GM19468 (cell line): ENCODE results near the gene NUTM2F.
"Not testable (repeated sequence)": the region's sequence is repeated elsewhere in the genome, so short reads cannot be mapped to it uniquely, and the experiment has no call there.

Experiments
- ATAC-seq: cut with Tn5 transposase; IDR thresholded peaks from one replicate; pipeline ENCODE4 v1.9.1; 2021; ENCODE audit warnings: mild to moderate bottlenecking, moderate library complexity, moderate number of reproducible peaks; ENCODE audit not compliant: unreplicated experiment; ENCODE audit errors: extremely low read depth

Gene NUTM2F

DNA sequence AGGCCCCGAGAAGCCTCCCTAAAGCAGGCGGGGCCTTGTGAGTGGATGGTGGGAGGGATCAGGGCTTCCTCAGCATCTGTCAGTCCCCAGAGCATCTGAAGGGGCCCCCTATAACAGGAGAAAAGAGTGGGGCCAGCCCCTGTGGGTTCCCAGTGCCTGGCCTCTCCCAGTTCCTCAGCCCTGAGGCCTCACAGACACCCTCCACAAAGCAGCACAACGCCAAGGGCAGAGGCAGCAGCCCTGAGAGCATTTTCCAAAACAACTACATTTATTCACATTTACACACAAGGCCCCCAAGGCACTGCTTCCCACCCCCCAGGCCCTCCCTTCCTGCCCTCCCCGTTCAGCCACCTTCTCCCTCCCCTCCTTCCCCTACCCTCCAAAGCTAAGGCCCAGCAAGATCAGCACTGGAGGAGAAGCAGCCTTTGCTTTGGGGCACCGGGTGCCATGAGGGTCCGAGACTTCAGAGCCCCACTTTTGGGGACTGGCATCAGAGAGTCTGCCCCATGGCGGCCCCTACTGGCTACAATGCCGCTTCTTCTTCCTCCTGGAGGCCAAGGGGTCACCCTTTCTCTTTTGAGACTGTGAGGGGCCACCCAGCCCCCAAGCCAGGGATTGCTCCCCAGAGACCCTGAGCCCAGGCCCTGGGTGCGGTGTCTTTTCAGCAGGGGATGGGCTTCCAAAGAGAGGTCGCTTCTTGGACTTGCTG lies 10.3 kb downstream of the NUTM2F start:
- ATAC-seq = not testable (repeated sequence)

DNA sequence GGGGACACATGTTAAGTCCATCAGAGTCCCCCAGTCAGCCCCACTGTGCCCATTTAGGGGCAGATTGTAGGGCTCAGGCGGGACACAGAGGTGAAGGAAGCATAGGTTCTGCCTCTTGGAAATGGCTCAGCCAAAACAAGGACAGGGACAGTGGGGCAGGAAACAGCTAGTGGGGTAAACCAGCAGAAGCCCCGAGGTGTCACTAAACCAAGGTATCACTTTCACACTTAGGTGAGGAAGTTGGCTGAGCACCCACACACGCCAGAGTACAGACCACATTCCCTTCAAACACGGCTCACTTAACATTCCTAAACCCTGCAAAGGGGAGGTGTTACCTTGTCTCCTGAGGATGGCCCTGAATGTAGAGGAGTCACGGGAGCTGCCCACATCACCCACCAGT lies 12.2 kb downstream of the NUTM2F start:
- ATAC-seq = not testable (repeated sequence)

DNA sequence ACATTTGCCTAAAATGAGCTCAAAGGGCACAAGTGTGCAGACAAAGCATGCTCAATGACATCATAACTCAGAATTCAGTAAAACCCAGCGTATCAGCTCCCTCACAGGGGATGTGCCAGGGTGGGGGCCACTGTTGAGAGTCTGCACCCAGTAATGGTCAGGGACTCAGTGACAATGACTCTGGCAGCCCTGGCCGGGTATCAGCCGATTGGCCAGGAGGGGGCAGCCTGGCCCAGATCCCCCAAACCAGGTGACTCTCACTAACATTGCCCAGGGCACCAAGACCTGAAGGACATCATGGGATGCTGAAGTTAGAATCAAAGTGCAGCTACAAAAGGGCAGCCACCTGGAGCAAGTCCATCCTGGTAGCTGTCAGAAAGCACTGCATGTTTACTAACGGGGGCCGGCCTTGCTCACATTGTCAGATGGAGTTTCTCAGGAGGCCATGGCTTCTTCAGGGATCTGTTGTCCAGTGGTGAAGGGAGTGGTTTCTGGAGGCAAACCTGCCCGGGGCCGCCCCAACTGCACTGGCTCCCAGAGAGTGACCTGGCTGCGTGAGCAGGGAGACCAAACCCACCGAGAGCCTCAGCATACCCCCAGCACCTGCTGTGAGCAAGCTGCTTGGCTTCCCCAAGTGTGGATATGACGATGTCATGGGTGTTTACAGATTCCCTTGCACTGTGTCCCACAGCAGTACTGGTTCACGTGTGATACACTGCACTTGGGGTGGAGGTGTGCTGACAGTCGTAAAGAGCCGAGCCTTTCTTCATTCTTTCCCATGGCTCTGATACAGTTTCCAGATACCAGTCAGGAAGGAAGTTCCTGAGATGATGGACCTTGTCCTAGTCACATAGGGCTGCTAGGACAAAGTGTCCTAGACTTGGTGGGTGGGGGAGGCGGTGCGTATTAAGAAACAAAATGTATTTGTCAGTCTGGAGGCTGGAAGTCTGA lies 13.1 kb downstream of the NUTM2F start:
- not testable (repeated sequence) for ATAC-seq

DNA sequence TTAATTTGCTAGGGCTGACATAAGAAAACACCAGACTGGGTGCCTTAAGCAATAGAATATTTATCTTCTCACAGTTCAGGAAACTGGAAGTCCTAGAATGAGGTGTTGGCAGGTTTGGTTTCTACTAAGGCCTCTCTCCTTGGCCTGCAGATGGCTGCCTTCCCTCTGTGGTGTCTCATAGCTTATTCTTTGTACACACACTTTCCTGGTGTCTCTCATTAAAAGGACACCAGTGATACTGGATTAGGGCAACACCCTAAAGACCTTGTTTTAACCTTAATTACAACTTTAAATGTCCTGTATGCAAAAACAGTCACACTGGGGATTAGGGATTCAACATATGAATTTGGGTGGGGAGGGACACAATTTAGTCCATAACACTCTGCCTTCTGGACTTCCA lies 25.1 kb downstream of the NUTM2F start:
- ATAC-seq = no peak

DNA sequence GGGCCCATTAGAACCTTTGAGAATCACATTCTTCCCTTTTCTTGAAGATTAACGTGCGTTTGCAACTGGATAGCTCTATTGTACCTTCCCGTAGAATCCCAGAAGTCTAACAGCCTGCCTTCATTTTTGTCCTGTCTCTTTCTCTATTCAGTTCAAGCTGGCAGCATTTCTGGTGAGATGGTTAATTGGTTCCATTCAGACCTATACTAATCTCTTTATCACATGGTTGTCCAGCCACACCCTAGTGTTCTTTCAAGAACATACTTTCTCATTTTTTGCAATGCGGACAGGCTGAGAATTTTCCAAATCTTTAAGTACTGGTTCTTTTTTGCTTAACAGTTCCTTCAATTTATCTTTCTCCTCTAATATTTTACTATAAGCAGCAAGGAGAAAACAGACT lies 26.0 kb downstream of the NUTM2F start:
- ATAC-seq = no peak

DNA sequence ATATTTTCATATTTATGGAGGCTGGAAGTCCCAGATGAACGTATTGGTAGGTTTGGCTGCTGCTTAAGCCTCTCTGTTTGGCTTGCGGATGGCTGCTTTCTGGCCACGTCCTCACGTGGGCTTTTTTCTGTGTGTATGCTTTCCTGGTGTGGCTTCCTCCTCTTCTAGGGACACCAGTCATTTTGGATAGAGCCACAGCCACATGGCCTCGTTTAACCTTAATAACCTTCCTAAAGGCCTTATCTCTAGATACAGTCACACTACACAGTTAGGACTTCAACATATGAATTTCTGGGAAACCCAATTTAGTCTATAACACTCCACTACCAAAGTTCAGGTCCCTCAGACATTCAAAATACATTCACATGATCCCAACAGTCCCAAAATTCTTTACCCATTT lies 26.9 kb downstream of the NUTM2F start:
- ATAC-seq = no peak

DNA sequence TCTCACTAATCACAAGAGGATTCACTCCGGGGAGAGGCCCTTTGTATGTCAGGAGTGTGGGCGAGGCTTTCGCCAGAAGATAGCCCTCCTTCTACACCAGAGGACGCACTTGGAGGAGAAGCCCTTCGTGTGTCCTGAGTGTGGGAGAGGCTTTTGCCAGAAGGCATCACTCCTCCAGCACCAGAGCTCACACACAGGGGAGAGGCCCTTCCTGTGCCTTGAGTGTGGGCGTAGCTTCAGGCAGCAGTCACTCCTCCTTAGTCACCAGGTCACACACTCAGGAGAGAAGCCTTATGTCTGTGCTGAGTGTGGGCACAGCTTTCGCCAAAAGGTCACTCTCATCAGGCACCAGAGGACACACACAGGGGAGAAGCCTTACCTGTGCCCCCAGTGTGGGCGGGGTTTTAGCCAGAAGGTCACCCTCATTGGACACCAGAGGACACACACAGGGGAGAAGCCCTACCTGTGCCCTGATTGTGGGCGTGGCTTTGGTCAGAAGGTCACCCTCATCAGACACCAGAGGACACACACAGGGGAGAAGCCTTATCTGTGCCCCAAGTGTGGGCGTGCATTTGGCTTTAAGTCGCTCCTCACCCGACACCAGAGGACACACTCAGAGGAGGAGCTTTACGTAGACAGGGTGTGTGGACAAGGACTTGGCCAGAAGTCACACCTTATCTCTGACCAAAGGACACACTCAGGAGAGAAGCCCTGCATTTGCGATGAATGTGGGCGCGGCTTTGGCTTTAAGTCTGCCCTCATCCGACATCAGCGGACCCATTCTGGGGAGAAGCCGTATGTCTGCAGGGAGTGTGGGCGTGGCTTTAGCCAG lies 27.8 kb downstream of the NUTM2F start:
- ATAC-seq = no peak

DNA sequence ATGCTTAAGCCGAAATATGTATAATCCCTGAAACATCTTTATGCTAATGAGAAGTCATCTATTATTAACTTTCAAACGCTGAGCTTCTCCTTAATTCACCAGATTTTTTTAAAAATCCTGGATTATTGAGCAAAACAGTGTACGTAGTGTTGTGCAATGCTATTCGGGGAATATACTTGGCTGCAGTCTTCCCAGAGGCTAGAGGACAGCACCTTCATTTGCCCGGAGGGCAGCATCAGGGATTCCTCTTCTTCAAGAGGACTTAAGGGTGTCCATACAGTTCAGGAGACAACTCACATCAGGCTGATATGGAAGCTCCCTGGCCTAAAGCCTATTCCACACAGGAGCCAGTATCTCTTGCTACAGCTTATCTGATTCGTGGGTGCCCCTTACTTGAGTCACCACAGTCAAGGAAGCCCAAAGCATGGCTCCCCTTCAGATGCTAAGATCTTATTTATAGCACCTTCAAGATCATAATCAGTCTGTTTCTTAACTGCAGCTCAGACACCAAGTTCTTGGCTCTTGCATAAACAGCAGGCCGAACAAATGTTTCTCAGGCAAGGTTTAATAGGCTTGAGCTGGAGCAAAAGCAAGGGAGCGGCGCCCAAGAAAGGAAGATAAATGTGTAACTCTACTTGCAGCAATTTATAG lies 29.4 kb downstream of the NUTM2F start:
- no peak for ATAC-seq

DNA sequence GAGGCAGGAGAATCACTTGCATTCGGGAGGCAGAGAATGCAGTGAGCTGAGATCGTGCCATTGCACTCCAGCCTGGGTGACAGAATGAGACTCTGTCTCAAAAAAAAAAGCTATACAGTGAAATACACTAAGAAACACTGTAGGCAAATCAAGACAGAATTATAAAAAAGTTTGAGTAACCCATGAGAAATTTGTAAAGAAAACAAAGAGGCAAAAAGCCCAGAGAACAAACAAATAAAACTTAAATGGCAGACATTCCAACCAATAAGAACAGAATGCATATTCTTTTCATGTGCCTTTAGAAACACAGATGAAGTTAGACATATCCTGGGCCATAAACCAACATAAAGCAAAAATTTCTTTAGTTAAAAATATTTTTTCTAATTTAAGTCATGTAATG lies 38.8 kb downstream of the NUTM2F start:
- no peak for ATAC-seq

DNA sequence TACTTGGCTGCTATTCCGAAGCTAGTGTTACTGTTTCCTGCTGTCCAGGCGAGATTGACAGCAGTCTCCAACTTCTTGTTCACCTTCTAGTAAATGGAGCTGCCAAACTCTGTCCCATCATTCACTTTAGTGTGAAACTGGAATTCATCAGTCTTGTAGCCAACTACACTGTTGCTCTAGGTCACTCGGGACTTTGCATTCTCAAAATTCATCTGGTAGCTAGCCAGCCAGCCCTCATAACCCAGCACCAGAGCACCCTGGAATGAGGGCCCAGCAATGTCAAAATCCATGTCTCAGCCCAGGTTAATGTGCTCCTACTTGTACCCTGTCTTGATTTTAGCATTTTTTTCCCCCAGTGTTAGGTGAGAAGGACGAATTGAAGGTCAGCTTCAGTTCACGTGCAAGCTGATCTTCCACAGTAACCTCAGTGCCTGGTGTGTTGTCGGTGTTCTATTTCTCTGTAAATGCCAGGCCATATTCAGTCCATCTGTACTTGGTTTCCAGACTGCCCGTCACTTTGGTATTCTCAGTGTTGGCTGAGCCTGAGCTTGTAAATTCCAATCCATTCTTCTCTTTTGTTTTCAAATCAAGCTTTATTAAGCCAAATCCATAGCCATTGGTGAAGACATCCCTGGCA lies 40.4 kb downstream of the NUTM2F start:
- ATAC-seq = no peak

DNA sequence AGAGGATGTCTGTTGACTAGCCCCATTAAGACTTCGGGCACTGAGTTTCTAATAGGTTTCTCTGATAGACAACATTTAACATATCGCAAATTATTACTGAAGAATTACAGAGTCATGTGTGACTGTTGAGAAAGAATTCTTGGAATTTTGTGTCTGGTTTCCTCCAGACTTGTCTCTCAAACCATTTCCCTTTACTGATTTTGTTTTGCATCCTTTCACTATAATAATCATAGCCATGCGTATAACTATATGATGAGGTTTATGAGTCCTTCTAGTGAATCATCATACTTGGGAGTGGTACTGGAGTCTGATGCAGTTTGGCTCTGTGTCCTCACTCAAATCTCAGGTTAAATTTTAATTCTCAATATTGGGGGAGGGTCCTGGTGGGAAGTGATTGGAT lies 42.3 kb downstream of the NUTM2F start:
- no peak for ATAC-seq

DNA sequence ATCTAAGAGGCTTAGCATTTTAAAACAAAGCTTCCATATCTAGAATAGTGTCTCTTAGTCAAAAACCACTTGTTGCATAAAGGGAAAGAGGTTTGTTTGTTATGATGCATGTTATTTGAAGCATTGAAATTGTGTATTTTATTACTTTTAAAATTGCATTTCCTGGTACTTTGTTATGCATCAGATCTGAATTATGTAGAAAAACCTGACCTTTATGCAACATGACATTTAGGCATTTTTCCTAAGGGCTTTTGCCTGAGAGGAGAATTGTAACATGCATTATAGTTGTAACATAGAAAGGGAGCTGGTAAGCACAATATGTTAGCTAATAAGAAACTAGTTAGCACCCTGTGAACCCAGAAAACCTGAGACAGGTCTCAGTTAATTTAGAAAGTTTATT lies 47.3 kb downstream of the NUTM2F start:
- ATAC-seq = no peak

DNA sequence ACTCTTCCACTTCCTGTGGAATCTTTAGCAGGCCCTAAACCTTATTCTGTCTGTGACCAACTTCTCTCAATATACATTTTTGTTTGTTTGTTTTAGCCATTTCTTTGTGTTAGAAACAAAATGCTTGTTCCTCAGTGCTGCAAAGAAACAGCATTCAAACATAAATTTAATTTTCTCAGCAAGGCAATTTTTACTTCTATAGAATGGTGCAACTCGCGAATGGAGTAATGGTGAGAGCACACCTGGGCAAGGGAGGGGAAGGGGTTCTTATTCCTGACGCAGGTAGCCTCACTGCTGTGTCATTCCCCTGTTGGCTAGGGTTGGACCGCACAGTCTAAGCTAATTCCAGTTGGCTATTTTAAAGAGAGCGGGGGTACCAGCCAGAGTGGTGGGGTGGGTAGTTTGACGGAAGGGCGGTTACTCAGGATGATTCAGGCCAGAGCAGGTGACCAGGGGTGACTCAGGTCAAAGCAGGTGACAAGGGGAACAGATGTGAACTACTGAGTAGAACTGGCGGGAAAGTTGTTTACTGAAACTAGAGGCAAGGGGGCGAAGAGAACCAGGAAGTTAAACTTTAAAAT lies 47.9 kb downstream of the NUTM2F start:
- no peak for ATAC-seq

DNA sequence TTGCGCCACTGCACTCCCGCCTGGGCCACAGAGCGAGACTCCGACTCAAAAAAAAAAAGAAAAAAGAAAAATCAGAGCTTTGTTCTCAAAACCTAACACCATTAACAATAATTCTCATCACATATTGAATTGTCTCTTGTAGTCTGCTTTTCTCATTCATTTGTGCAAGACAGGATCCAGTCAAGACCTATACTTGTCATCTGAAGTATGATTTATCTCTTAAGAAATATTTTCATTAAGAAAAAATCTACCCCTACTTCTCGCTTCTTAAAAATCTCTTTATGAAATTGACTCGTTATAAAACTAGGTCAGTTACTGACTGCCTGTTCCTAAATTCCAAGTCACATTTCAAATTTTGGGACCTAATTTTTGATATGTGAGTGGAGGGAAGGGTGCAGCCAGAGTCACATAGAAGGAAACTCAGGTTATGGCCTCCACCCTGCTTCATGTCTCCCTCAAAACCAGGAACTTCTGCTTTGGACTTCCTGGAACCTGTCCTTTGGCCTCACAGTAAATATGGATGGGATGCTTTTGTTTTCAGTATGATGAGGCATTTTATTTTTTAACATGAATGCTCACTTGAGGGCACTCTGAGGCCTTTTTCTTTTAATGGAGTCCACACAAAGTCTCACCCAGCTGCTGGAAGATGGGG lies 50.4 kb downstream of the NUTM2F start:
- no peak for ATAC-seq

DNA sequence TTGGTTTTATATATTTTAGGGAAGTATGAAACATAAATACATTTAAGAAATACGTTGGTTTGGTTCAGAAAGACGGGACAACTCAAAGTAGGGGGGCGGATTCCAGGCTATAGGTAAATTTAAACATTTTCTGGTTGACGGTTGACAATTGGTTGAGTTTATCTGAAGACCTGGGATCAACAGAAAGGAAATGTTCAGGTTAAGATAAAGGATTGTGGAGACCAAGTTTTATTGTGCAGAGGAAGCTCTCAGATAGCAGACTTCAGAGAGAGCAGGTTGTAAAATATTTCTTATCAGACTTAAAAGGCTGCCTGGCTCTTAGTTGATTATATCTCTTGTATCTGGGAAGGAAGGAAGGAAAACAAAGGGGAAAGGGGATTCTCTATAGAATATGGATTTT lies 51.4 kb downstream of the NUTM2F start:
- not testable (repeated sequence) for ATAC-seq

DNA sequence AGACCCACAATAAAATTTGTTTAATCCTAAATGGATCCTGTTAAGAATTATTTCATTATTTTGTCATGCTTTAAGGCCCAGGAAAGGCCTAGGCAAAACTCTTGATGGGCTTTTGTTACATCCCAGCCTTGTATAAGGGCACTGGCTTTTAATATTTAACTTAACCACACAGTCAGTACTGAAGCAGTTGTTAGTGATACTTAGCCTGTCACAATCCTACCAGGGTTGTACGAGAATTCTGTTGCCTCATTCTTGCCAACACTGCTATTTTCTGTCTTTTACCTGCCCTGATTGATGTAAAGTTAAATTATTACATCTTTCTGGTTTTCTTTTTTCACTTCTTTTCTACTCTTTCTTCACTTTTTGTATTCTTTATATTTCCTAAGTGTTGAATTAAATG lies 58.4 kb downstream of the NUTM2F start:
- no peak for ATAC-seq

DNA sequence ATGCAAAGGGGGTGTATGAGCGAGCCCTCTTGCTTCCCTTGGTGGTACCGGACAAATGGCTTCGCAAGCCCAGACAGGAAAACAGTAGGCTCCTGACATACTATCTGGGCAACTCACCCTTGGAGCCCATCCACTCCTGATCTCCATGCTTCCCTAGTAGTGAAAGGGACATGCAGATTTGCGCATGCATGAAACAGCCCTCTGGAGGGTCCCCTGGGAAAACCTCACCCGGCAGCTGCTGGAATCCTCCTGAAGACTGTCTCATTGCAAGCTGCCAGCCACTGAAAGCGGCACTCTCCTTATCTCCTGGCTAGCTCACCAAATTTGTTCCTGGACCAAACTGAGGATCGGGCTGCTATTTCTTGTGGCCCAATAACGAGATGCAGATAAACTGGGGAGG lies 59.2 kb downstream of the NUTM2F start:
- ATAC-seq = no peak
